B cell (primary cell): ENCODE measurements around the gene CERS2.

Experiments used
- EZH2 ChIP-seq: IDR thresholded peaks from 2 replicates; pipeline ENCODE4 v1.6.1; 2012; ENCODE audit warnings: borderline replicate concordance, low read depth, mild to moderate bottlenecking, moderate library complexity, low read length; ENCODE audit not compliant: insufficient read depth, poor library complexity, severe bottlenecking
- TF ChIP-seq, protein P1 (sequence below): fragments of 200-600 bp; IDR thresholded peaks from one replicate; pipeline ENCODE4 v1.8.0; 2022; ENCODE audit warnings: antibody characterized with exemption, mild to moderate bottlenecking

DNA sequence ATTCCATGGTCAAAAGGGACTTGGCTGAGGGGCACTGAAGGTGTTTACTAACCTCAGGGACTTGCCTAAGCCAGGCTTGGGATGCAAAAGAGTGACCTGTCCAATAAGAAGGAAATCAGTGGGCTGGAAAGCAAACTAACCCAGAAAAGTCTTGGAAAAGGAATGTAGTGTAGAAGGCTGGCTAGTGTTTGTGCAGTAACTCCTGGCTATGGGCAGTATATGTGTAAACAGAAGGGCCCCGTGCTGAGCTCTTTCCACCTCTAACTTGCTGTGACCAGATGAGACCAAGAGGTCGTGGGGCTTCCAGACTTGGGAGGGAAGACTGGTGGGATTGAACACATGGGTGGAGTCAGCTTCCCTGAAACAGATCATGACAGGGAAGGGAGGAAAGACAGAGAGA is 28.0 kb upstream of the CERS2 start:
- TF ChIP-seq, protein P1, sequence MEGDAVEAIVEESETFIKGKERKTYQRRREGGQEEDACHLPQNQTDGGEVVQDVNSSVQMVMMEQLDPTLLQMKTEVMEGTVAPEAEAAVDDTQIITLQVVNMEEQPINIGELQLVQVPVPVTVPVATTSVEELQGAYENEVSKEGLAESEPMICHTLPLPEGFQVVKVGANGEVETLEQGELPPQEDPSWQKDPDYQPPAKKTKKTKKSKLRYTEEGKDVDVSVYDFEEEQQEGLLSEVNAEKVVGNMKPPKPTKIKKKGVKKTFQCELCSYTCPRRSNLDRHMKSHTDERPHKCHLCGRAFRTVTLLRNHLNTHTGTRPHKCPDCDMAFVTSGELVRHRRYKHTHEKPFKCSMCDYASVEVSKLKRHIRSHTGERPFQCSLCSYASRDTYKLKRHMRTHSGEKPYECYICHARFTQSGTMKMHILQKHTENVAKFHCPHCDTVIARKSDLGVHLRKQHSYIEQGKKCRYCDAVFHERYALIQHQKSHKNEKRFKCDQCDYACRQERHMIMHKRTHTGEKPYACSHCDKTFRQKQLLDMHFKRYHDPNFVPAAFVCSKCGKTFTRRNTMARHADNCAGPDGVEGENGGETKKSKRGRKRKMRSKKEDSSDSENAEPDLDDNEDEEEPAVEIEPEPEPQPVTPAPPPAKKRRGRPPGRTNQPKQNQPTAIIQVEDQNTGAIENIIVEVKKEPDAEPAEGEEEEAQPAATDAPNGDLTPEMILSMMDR, result no peak
- no peak for TF ChIP-seq EZH2
